A549 treated with DMSO at 1 μM for 4 hours (cell line): ENCODE data around the gene ACP3. TPM values are rescaled to one million over a fixed set of nuclear protein-coding genes. Genes with fewer than 3 reads are reported as not detected.

Experiments
- total RNA-seq: library from RNA; stranded (reverse); fragments of 200-300 nt; extraction: Qiagen RNA extraction; gene quantifications from 5 replicates; pipeline ENCODE4 v1.2.3, GENCODE V29; 2022; ENCODE audit warnings: low read depth

Gene ACP3
- 0.02 TPM in 1 of 5 replicates, not detected in the others for total RNA-seq

GRCh38 chr3:132317229-132317948 lies at the start of gene ACP3:
Gene ACP3, plus strand, starts transcription at chr3:132317407. Its CDS starts 50 bp downstream, at chr3:132317457.

Other genes with a start within 250 kb of the ACP3 start
- 10.5 to 15.6 TPM (median 13.9 TPM) in 5 replicates for gene DNAJC13, start 100.1 kb downstream of the ACP3 start, total RNA-seq